Mesenchymal stem cell (in vitro differentiated cells and primary cell): ENCODE measurements around the gene FILIP1L.

Experiments used
- DNase-seq: peaks from one replicate; pipeline ENCODE4 v3.0.0-alpha.2; 2013
- H2AFZ ChIP-seq: one replicate; pipeline ENCODE4 v1.6.1; 2013; ENCODE audit warnings: low read depth, mild to moderate bottlenecking, control low read depth, inconsistent platforms, low read length, moderate library complexity
- H2AK5ac ChIP-seq: 2 replicates; pipeline ENCODE4 v1.6.1; 2013; ENCODE audit warnings: low read length, moderate library complexity, mild to moderate bottlenecking, inconsistent platforms; ENCODE audit not compliant: severe bottlenecking
- H2BK120ac ChIP-seq: one replicate; pipeline ENCODE4 v1.6.1; 2013; ENCODE audit warnings: low read depth, mild to moderate bottlenecking, inconsistent platforms, low read length, moderate library complexity
- H2BK12ac ChIP-seq, 2 experiments: one replicate each; pipeline ENCODE4 v1.6.1; 2013; ENCODE audit warnings: inconsistent platforms in 2 of 2, low read length in 2 of 2, mild to moderate bottlenecking in 2 of 2, moderate library complexity in 2 of 2, control low read depth in 1 of 2
- H2BK15ac ChIP-seq: one replicate; pipeline ENCODE4 v1.6.1; 2013; ENCODE audit warnings: mild to moderate bottlenecking, low read depth, inconsistent platforms; ENCODE audit not compliant: poor library complexity, severe bottlenecking
- H2BK5ac ChIP-seq: 2 replicates; pipeline ENCODE4 v1.6.1; 2013; ENCODE audit warnings: low read depth, mild to moderate bottlenecking, low read length, control low read depth, inconsistent platforms; ENCODE audit not compliant: poor library complexity, severe bottlenecking
- H3K14ac ChIP-seq, 2 experiments: one replicate each; pipeline ENCODE4 v1.6.1; 2013; ENCODE audit warnings: inconsistent platforms in 2 of 2, low read length in 2 of 2, control low read depth in 1 of 2, mild to moderate bottlenecking in 1 of 2, moderate library complexity in 1 of 2
- H3K18ac ChIP-seq, 2 experiments: one replicate each; pipeline ENCODE4 v1.6.1; 2013; ENCODE audit warnings: inconsistent platforms in 2 of 2, low read length in 2 of 2, control low read depth in 1 of 2, low read depth in 1 of 2, mild to moderate bottlenecking in 1 of 2
- H3K23ac ChIP-seq, 2 experiments: one replicate each; pipeline ENCODE4 v1.6.1; 2013; ENCODE audit warnings: inconsistent platforms in 2 of 2, low read length in 2 of 2, mild to moderate bottlenecking in 2 of 2, moderate library complexity in 2 of 2, control low read depth in 1 of 2
- H3K27ac ChIP-seq: 2 replicates; pipeline ENCODE4 v1.5.1; 2013; ENCODE audit warnings: mild to moderate bottlenecking, moderate library complexity, low read length, control low read depth, inconsistent platforms; ENCODE audit not compliant: poor library complexity, severe bottlenecking
- H3K27me3 ChIP-seq, 2 experiments: 2 replicates each; pipeline versions ENCODE4 v1.6.1 to v1.7.0; 2013; ENCODE audit warnings: low read length in 2 of 2, mild to moderate bottlenecking in 2 of 2, moderate library complexity in 2 of 2, control low read depth in 1 of 2, inconsistent platforms in 1 of 2; ENCODE audit not compliant: control insufficient read depth in 1 of 2, insufficient read depth in 1 of 2
- H3K36me3 ChIP-seq, 2 experiments: 2 replicates each; pipeline versions ENCODE4 v1.6.1 to v1.7.0; 2013; ENCODE audit warnings: low read length in 2 of 2, control low read depth in 1 of 2, inconsistent platforms in 1 of 2, low read depth in 1 of 2, mild to moderate bottlenecking in 1 of 2; ENCODE audit not compliant: insufficient read depth in 2 of 2, control insufficient read depth in 1 of 2
- H3K4ac ChIP-seq, 2 experiments: one replicate each; pipeline ENCODE4 v1.6.1; 2013; ENCODE audit warnings: inconsistent platforms in 2 of 2, low read length in 2 of 2, mild to moderate bottlenecking in 2 of 2, moderate library complexity in 2 of 2, control low read depth in 1 of 2, low read depth in 1 of 2
- H3K4me1 ChIP-seq: 2 replicates; pipeline ENCODE4 v1.6.1; 2013; ENCODE audit warnings: low read depth, low read length, control low read depth; ENCODE audit not compliant: control insufficient read depth, insufficient read depth
- H3K4me2 ChIP-seq: 2 replicates; pipeline ENCODE4 v1.6.1; 2013; ENCODE audit warnings: low read length, mild to moderate bottlenecking, inconsistent platforms; ENCODE audit not compliant: poor library complexity, severe bottlenecking
- H3K4me3 ChIP-seq, 2 experiments: 2 replicates each; pipeline versions ENCODE4 v1.5.1 to v1.7.0; 2013; ENCODE audit warnings: low read length in 2 of 2, mild to moderate bottlenecking in 2 of 2, control low read depth in 1 of 2, low read depth in 1 of 2; ENCODE audit not compliant: insufficient read depth in 1 of 2
- H3K79me1 ChIP-seq: replicated peaks from 2 replicates; pipeline ENCODE4 v1.6.1; 2013; ENCODE audit warnings: mild to moderate bottlenecking, control low read depth, low read length, inconsistent platforms; ENCODE audit not compliant: poor library complexity, severe bottlenecking
- H3K9ac ChIP-seq: 2 replicates; pipeline ENCODE4 v1.7.0; 2013; ENCODE audit warnings: mild to moderate bottlenecking, low read length, moderate library complexity
- H3K9me3 ChIP-seq: 2 replicates; pipeline ENCODE4 v1.7.0; 2013; ENCODE audit warnings: mild to moderate bottlenecking, low read length; ENCODE audit not compliant: control insufficient read depth
- H4K8ac ChIP-seq: one replicate; pipeline ENCODE4 v1.6.1; 2013; ENCODE audit warnings: inconsistent platforms, mild to moderate bottlenecking, low read length, moderate library complexity
- H4K91ac ChIP-seq: one replicate; pipeline ENCODE4 v1.6.1; 2013; ENCODE audit warnings: mild to moderate bottlenecking, low read length, inconsistent platforms
- WGBS: methylation state at CpG from one replicate; pipeline ENCODE4 v1.1.7; 2013; ENCODE audit warnings: mixed read lengths; 5-methylcytosine and 5-hydroxymethylcytosine counted together

FILIP1L gene

GRCh38 chr3:100100425-100100824, 13.9 kb downstream of the FILIP1L start:
- H3K23ac ChIP-seq = no peak overlapping the region
- H3K9ac ChIP-seq = no peak overlapping the region
- H3K4me3 ChIP-seq = no peak overlapping the region
- H3K4me1 ChIP-seq = peaks cover 10% of the 10 kb centered on the region
- no peak for DNase-seq
- H4K91ac ChIP-seq = no peak overlapping the region
- H3K36me3 ChIP-seq = no peaks in the 10 kb centered on the region
- WGBS = 86% methylated on average over 2 of the region's 2 CpGs
- no peak overlapping the region for H2AK5ac ChIP-seq
- no peaks in the 10 kb centered on the region for H3K79me1 ChIP-seq
- H2BK12ac ChIP-seq = peak overlapping the region in 1 of 2 experiments; percentile 49
- no peak overlapping the region for H2BK5ac ChIP-seq
- no peak overlapping the region for H2AFZ ChIP-seq
- H3K27me3 ChIP-seq = no peaks in the 10 kb centered on the region
- no peak overlapping the region for H3K4ac ChIP-seq
- H3K4me2 ChIP-seq = no peak overlapping the region
- no peak overlapping the region for H2BK15ac ChIP-seq
- H3K18ac ChIP-seq = peak overlapping the region in 1 of 2 experiments; percentile 5
- H3K9me3 ChIP-seq = no peaks in the 10 kb centered on the region
- no peak overlapping the region for H2BK120ac ChIP-seq
- H3K14ac ChIP-seq = no peak overlapping the region
- H3K27ac ChIP-seq = no peak overlapping the region
- H4K8ac ChIP-seq = no peak overlapping the region

- H3K18ac ChIP-seq = peak overlapping the region in 1 of 2 experiments; percentile 61
- no peak overlapping the region for H3K4ac ChIP-seq
- no peak overlapping the region for H4K91ac ChIP-seq
- H2BK15ac ChIP-seq = no peak overlapping the region
- peak overlapping the region; percentile 70 to 71 for H2BK12ac ChIP-seq
- WGBS = 87% methylated on average over 1 of the region's 2 CpGs
- no peak overlapping the region for H2AFZ ChIP-seq
- H3K79me1 ChIP-seq = no peaks in the 10 kb centered on the region
- DNase-seq = no peak
- H3K23ac ChIP-seq = no peak overlapping the region
- no peaks in the 10 kb centered on the region for H3K27me3 ChIP-seq
- H2BK120ac ChIP-seq = peak overlapping the region; percentile 61
- no peak overlapping the region for H3K4me2 ChIP-seq
- no peak overlapping the region for H3K4me3 ChIP-seq
- H2AK5ac ChIP-seq = peak overlapping the region; percentile 46
- H3K9me3 ChIP-seq = no peaks in the 10 kb centered on the region
- no peak overlapping the region for H2BK5ac ChIP-seq
- H3K27ac ChIP-seq = no peak overlapping the region
- no peak overlapping the region for H3K9ac ChIP-seq
- H3K36me3 ChIP-seq = no peaks in the 10 kb centered on the region
- H3K14ac ChIP-seq = no peak overlapping the region
- H4K8ac ChIP-seq = no peak overlapping the region
- H3K4me1 ChIP-seq = peaks cover 10% of the 10 kb centered on the region
Observed at GRCh38 chr3:100099621-100100020, 14.7 kb downstream of the FILIP1L start.

GRCh38 chr3:100098784-100099070, 15.6 kb downstream of the FILIP1L start:
- Histone ChIP-seq H2BK120ac (no peak overlapping the region), H3K36me3 (no peaks in the 10 kb centered on the region), H3K79me1 (no peaks in the 10 kb centered on the region), H2BK12ac (no peak overlapping the region), H3K23ac (no peak overlapping the region), H3K4me2 (no peak overlapping the region), H2AK5ac (no peak overlapping the region), H3K4me1 (peaks cover 4% of the 10 kb centered on the region), H3K14ac (no peak overlapping the region), H3K9me3 (no peaks in the 10 kb centered on the region), H3K9ac (no peak overlapping the region), H4K8ac (no peak overlapping the region), H2AFZ (no peak overlapping the region), H3K18ac (no peak overlapping the region), H4K91ac (no peak overlapping the region), H3K27ac (no peak overlapping the region), H2BK15ac (no peak overlapping the region), H3K27me3 (no peaks in the 10 kb centered on the region), H3K4ac (no peak overlapping the region), H2BK5ac (no peak overlapping the region), H3K4me3 (no peak overlapping the region)
- DNase-seq = no peak

GRCh38 chr3:100097919-100098783, 16.1 kb downstream of the FILIP1L start:
- H3K79me1 ChIP-seq = no peaks in the 10 kb centered on the region
- no peak overlapping the region for H2BK5ac ChIP-seq
- H3K4ac ChIP-seq = peak overlapping the region in 1 of 2 experiments; percentile 51
- no peak overlapping the region for H3K4me2 ChIP-seq
- no peak overlapping the region for H4K91ac ChIP-seq
- no peak overlapping the region for H2BK15ac ChIP-seq
- H2AK5ac ChIP-seq = no peak overlapping the region
- no peak overlapping the region for H3K23ac ChIP-seq
- H2BK120ac ChIP-seq = no peak overlapping the region
- H2BK12ac ChIP-seq = no peak overlapping the region
- H3K18ac ChIP-seq = no peak overlapping the region
- DNase-seq = no peak
- 77% methylated on average over 4 of the region's 6 CpGs for WGBS
- no peaks in the 10 kb centered on the region for H3K9me3 ChIP-seq
- no peak overlapping the region for H3K4me3 ChIP-seq
- no peak overlapping the region for H3K14ac ChIP-seq
- H3K9ac ChIP-seq = no peak overlapping the region
- H2AFZ ChIP-seq = no peak overlapping the region
- no peak overlapping the region for H4K8ac ChIP-seq
- peaks cover 3% of the 10 kb centered on the region for H3K4me1 ChIP-seq
- H3K36me3 ChIP-seq = no peaks in the 10 kb centered on the region
- peak overlapping the region; percentile 32 for H3K27ac ChIP-seq
- H3K27me3 ChIP-seq = no peaks in the 10 kb centered on the region
